ENCODE results near the gene PLK5. TPM values are rescaled to one million over a fixed set of nuclear protein-coding genes. Genes with fewer than 3 reads are reported as not detected.

Gene PLK5
- polyA plus RNA-seq, 1 of the 3 experiments (the other 2 are of a cell fraction) = not detected

- no peak overlapping the region for H2AFZ ChIP-seq (ENCODE audit: low read depth)
- WGBS (ENCODE audit: low lambda C conversion rate) = 37% methylated on average over 17 of the region's 23 CpGs
- H3K36me3 ChIP-seq (replicated peaks in 1 of 2; ENCODE audit: control insufficient read depth in 1 of 2, insufficient read depth in 2 of 2, low read length in 1 of 2) = no peaks in the 10 kb centered on the region
- no peaks in the 10 kb centered on the region for H3K9me3 ChIP-seq
- no peak overlapping the region for H3K9ac ChIP-seq
- H3K27ac ChIP-seq (ENCODE audit: low read depth in 2 of 2, low read length in 1 of 2) = no peak overlapping the region
- no peak overlapping the region for H3K4me3 ChIP-seq (ENCODE audit: low read depth in 2 of 2, low read length in 1 of 2)
- 0 out of 2 replicates have a peak, but pooled peaks cover 5% of the 10 kb centered on the region for H3K27me3 ChIP-seq (ENCODE audit: insufficient read depth)
- no peaks in the 10 kb centered on the region for H3K9me2 ChIP-seq
- POLR2A ChIA-PET = interaction anchor here (0.6 to 0.7 kb wide), 3 partner anchors 53 to 741 kb away, joined by 3 to 5 read pairs (median 5); no protein-coding TSS in a partner anchor
- peaks cover 5 to 15% of the 10 kb centered on the region in 2 experiments; a peak in 2 of 4 replicates for H3K4me1 ChIP-seq (ENCODE audit: control insufficient read depth in 1 of 2, insufficient read depth in 2 of 2, low read depth in 1 of 2, low read length in 1 of 2)
- TF ChIP-seq FOXM1 (IDR thresholded peaks at IDR 0.05; ENCODE audit: low read depth) = no peak
- TF ChIP-seq, protein P1, sequence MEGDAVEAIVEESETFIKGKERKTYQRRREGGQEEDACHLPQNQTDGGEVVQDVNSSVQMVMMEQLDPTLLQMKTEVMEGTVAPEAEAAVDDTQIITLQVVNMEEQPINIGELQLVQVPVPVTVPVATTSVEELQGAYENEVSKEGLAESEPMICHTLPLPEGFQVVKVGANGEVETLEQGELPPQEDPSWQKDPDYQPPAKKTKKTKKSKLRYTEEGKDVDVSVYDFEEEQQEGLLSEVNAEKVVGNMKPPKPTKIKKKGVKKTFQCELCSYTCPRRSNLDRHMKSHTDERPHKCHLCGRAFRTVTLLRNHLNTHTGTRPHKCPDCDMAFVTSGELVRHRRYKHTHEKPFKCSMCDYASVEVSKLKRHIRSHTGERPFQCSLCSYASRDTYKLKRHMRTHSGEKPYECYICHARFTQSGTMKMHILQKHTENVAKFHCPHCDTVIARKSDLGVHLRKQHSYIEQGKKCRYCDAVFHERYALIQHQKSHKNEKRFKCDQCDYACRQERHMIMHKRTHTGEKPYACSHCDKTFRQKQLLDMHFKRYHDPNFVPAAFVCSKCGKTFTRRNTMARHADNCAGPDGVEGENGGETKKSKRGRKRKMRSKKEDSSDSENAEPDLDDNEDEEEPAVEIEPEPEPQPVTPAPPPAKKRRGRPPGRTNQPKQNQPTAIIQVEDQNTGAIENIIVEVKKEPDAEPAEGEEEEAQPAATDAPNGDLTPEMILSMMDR (IDR thresholded peaks at IDR 0.05) = no peak
- TF ChIP-seq USF2 (IDR thresholded peaks at IDR 0.05; ENCODE audit: borderline replicate concordance, low read depth, low read length) = no peak
- no peak for TF ChIP-seq RXRA (IDR thresholded peaks at IDR 0.05; ENCODE audit: borderline replicate concordance, low read depth)
- no peak for TF ChIP-seq JUND (IDR thresholded peaks at IDR 0.05)
- TF ChIP-seq GATA2 (CRISPR knock-in tag; IDR thresholded peaks at IDR 0.05) = no peak
- H3F3A ChIP-seq (replicated peaks; ENCODE audit: insufficient read depth) = peaks cover 16% of the 10 kb centered on the region
- DNase-seq = no peak
- H4K20me1 ChIP-seq (ENCODE audit: insufficient read depth) = no peaks in the 10 kb centered on the region
- H3K4me2 ChIP-seq = 0 out of 2 replicates have a peak overlapping the region, but pooled peaks have one; percentile 47
- CTCF ChIA-PET = interaction anchor here (0.6 to 3.0 kb wide), 7 partner anchors 10 to 548 kb away, joined by 3 to 23 read pairs (median 5); partner anchors contain the start of gene REEP6
- no peaks in the 10 kb centered on the region for H3K79me2 ChIP-seq (ENCODE audit: insufficient read depth)
Observed at GRCh38 chr19:1503925-1504773, 19.7 kb upstream of the PLK5 start.

DNA sequence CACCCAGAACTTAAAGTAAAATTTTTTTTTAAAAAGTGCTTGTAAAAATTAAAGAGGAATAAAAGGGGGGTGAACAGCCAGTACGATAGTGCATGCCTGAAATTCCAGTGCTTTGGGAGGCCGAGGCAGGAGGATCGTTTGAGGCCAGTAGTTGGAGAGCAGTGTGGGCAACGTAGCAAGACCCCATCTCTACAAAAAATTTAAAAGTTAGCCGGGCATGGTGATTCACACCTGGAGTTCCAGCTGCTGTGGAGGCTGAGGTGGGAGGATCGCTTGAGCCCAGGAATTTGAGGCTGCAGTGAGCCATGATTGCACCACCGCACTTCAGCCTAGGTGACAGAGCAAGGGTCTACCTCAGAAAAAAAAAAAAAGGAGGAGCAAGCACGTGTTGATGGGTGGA lies 18.9 kb upstream of the PLK5 start:
- no peaks in the 10 kb centered on the region for H3K9me3 ChIP-seq
- 39% methylated on average over 8 of the region's 8 CpGs for WGBS (ENCODE audit: low lambda C conversion rate)
- 0 out of 2 replicates have a peak, but pooled peaks cover 5% of the 10 kb centered on the region for H3K27me3 ChIP-seq (ENCODE audit: insufficient read depth)
- H3K4me3 ChIP-seq (ENCODE audit: low read depth in 2 of 2, low read length in 1 of 2) = no peak overlapping the region
- no peak overlapping the region for H3K27ac ChIP-seq (ENCODE audit: low read depth in 2 of 2, low read length in 1 of 2)
- no peaks in the 10 kb centered on the region for H4K20me1 ChIP-seq (ENCODE audit: insufficient read depth)
- H3K79me2 ChIP-seq (ENCODE audit: insufficient read depth) = no peaks in the 10 kb centered on the region
- peaks cover 16% of the 10 kb centered on the region for H3F3A ChIP-seq (replicated peaks; ENCODE audit: insufficient read depth)
- H3K9ac ChIP-seq = no peak overlapping the region
- H3K36me3 ChIP-seq (replicated peaks in 1 of 2; ENCODE audit: control insufficient read depth in 1 of 2, insufficient read depth in 2 of 2, low read length in 1 of 2) = no peaks in the 10 kb centered on the region
- no peaks in the 10 kb centered on the region for H3K9me2 ChIP-seq
- H2AFZ ChIP-seq (ENCODE audit: low read depth) = no peak overlapping the region
- CTCF ChIA-PET = interaction anchor here (0.6 to 2.7 kb wide), 2 partner anchors 13 to 547 kb away, joined by 3 to 23 read pairs; partner anchors contain the start of gene REEP6
- no peak for DNase-seq
- POLR2A ChIA-PET = interaction anchor here (0.6 to 0.7 kb wide), 2 partner anchors 54 to 740 kb away, joined by 5 read pairs; no protein-coding TSS in a partner anchor
- peaks cover 5 to 15% of the 10 kb centered on the region in 2 experiments; a peak in 2 of 4 replicates for H3K4me1 ChIP-seq (ENCODE audit: control insufficient read depth in 1 of 2, insufficient read depth in 2 of 2, low read depth in 1 of 2, low read length in 1 of 2)
- H3K4me2 ChIP-seq = no peak overlapping the region
- TF ChIP-seq MEF2A (IDR thresholded peaks at IDR 0.05; ENCODE audit: borderline replicate concordance, low read depth) (no peak), TCF12 (IDR thresholded peaks at IDR 0.05) (no peak), RCOR1 (IDR thresholded peaks at IDR 0.05; ENCODE audit: low read length) (no peak), NRF1 (IDR thresholded peaks at IDR 0.05; ENCODE audit: low read depth, low read length) (no peak), TAF1 (IDR thresholded peaks at IDR 0.05; ENCODE audit: borderline replicate concordance, low read depth, low read length) (no peak), CHD2 (IDR thresholded peaks at IDR 0.05; ENCODE audit: low read length, partially characterized antibody) (no peak)
- TF ChIP-seq, protein P1 (IDR thresholded peaks at IDR 0.05) = no peak

Data from SK-N-SH (cell line).